Measurements from ENCODE around the gene AKR1D1. TPM values are rescaled to one million over a fixed set of nuclear protein-coding genes. Genes with fewer than 3 reads are reported as not detected.

Gene AKR1D1
- total RNA-seq, 4 donors from 2014 or later: 0.39 TPM; not detected in 3

GRCh38 chr7:138122162-138122561 is 45.9 kb downstream of the AKR1D1 start:
- TF ChIP-seq EP300 (IDR thresholded peaks at IDR 0.05) (no peak), POLR2A (IDR thresholded peaks at IDR 0.05) (no peak), POLR2AphosphoS5 (IDR thresholded peaks at IDR 0.05) (no peak), CTCF (IDR thresholded peaks at IDR 0.05) (no peak)
- H3K27me3 ChIP-seq: no peaks in the 10 kb centered on the region
- H3K9me3 ChIP-seq: no peaks in the 10 kb centered on the region
- 93% methylated on average over 23 of the region's 23 CpGs for WGBS
- DNase-seq (ENCODE audit: low spot score in 2 of 2): no peak
- no peaks in the 10 kb centered on the region for H3K36me3 ChIP-seq
- no peak overlapping the region for H3K27ac ChIP-seq
- H3K4me3 ChIP-seq: no peak overlapping the region
- H3K4me1 ChIP-seq: no peaks in the 10 kb centered on the region

- no peak overlapping the region for H3K27ac ChIP-seq
- DNase-seq (ENCODE audit: low spot score in 2 of 2): no peak
- TF ChIP-seq CTCF (IDR thresholded peaks at IDR 0.05) (no peak), EP300 (IDR thresholded peaks at IDR 0.05) (no peak), POLR2A (IDR thresholded peaks at IDR 0.05) (no peak), POLR2AphosphoS5 (IDR thresholded peaks at IDR 0.05) (no peak)
These were observed 48.9 kb downstream of the AKR1D1 start for GRCh38 chr7:138125119-138125518.

GRCh38 chr7:138125598-138126111 is 49.4 kb downstream of the AKR1D1 start:
- no peaks in the 10 kb centered on the region for H3K27me3 ChIP-seq
- WGBS: 76% methylated on average over 2 of the region's 2 CpGs
- no peaks in the 10 kb centered on the region for H3K4me1 ChIP-seq
- DNase-seq (ENCODE audit: low spot score in 2 of 2): no peak
- H3K4me3 ChIP-seq: no peak overlapping the region
- H3K9me3 ChIP-seq: no peaks in the 10 kb centered on the region
- H3K27ac ChIP-seq: no peak overlapping the region
- H3K36me3 ChIP-seq: no peaks in the 10 kb centered on the region
- TF ChIP-seq POLR2AphosphoS5 (IDR thresholded peaks at IDR 0.05) (no peak), POLR2A (IDR thresholded peaks at IDR 0.05) (no peak)

More at GRCh38 chr7:138125119-138125518, 48.9 kb downstream of the AKR1D1 start:
- H3K9me3 ChIP-seq: no peaks in the 10 kb centered on the region
- no peaks in the 10 kb centered on the region for H3K27me3 ChIP-seq
- WGBS: 66% methylated on average over 2 of the region's 2 CpGs
- H3K4me1 ChIP-seq: no peaks in the 10 kb centered on the region
- H3K4me3 ChIP-seq: no peak overlapping the region
- H3K36me3 ChIP-seq: no peaks in the 10 kb centered on the region

GRCh38 chr7:138126928-138127327 is 50.7 kb downstream of the AKR1D1 start:
- TF ChIP-seq POLR2A (IDR thresholded peaks at IDR 0.05): no peak
- TF ChIP-seq CTCF (IDR thresholded peaks at IDR 0.05): no peak
- no peak for TF ChIP-seq POLR2AphosphoS5 (IDR thresholded peaks at IDR 0.05)
- no peak for TF ChIP-seq EP300 (IDR thresholded peaks at IDR 0.05)
- H3K27me3 ChIP-seq: no peaks in the 10 kb centered on the region

GRCh38 chr7:138127996-138128395 is 51.7 kb downstream of the AKR1D1 start:
- Histone ChIP-seq H3K9me3 (no peaks in the 10 kb centered on the region), H3K36me3 (no peaks in the 10 kb centered on the region), H3K4me1 (no peaks in the 10 kb centered on the region), H3K4me3 (no peak overlapping the region), H3K27ac (no peak overlapping the region), H3K27me3 (no peaks in the 10 kb centered on the region)
- DNase-seq (ENCODE audit: low spot score in 2 of 2): no peak
- no peak for TF ChIP-seq POLR2AphosphoS5 (IDR thresholded peaks at IDR 0.05)
- TF ChIP-seq EP300 (IDR thresholded peaks at IDR 0.05): no peak
- no peak for TF ChIP-seq POLR2A (IDR thresholded peaks at IDR 0.05)
- TF ChIP-seq CTCF (IDR thresholded peaks at IDR 0.05): no peak
- WGBS: 36% methylated on average over 2 of the region's 2 CpGs

More at GRCh38 chr7:138126928-138127327, 50.7 kb downstream of the AKR1D1 start:
- H3K4me3 ChIP-seq: no peak overlapping the region
- no peak for DNase-seq (ENCODE audit: low spot score in 2 of 2)
- no peaks in the 10 kb centered on the region for H3K36me3 ChIP-seq
- H3K9me3 ChIP-seq: no peaks in the 10 kb centered on the region
- H3K27ac ChIP-seq: no peak overlapping the region
- WGBS: 75% methylated on average over 2 of the region's 2 CpGs
- no peaks in the 10 kb centered on the region for H3K4me1 ChIP-seq
